Activated CD4-positive, alpha-beta memory T cell treated with anti-CD3 and anti-CD28 coated beads for 36 hours (primary cell): ENCODE measurements around the gene H2BK1. TPM values are rescaled to one million over a fixed set of nuclear protein-coding genes. Genes with fewer than 3 reads are reported as not detected.

Experiments
- CTCF ChIA-PET: fragments of 350-600 bp; sonication (Branson Sonifier 250); formaldehyde crosslinking; loops from one replicate; lab custom pipeline; 2021; ENCODE audit warnings: antibody characterized with exemption, inconsistent platforms; lab: Charles Lee
- POLR2A ChIA-PET: fragments of 350-600 bp; sonication (Branson Sonifier 250); formaldehyde crosslinking; loops from one replicate; lab custom pipeline; 2021; ENCODE audit warnings: antibody characterized with exemption; lab: Charles Lee
- DNase-seq: peaks from one replicate; pipeline ENCODE4 v3.0.0-alpha.2; 2020
- H3K27ac Mint-ChIP-seq: one replicate; pipeline ENCODE4 v1.8.0; 2021; ENCODE audit warnings: mixed read lengths
- H3K27me3 Mint-ChIP-seq: one replicate; pipeline ENCODE4 v1.8.0; 2021; ENCODE audit warnings: mixed read lengths
- H3K36me3 Mint-ChIP-seq: one replicate; pipeline ENCODE4 v1.8.0; 2021; ENCODE audit warnings: mixed read lengths
- H3K4me1 Mint-ChIP-seq: one replicate; pipeline ENCODE4 v1.8.0; 2021; ENCODE audit warnings: low read depth, mixed read lengths
- H3K4me3 Mint-ChIP-seq: one replicate; pipeline ENCODE4 v1.8.0; 2021; ENCODE audit warnings: mild to moderate bottlenecking, mixed read lengths
- H3K9me3 Mint-ChIP-seq: one replicate; pipeline ENCODE4 v1.8.0; 2021; ENCODE audit warnings: mixed read lengths
- intact Hi-C: fragments of 100-400 bp; cut with micrococcal nuclease; formaldehyde crosslinking; loops from one replicate; pipeline ENCODE4 v1.15.1; 2023
- total RNA-seq, 2 experiments: library from RNA; stranded (reverse); gene quantifications; one replicate each; pipeline ENCODE4 v1.2.3, GENCODE V29; 2021

H2BK1 gene
- total RNA-seq, 2 experiments from 2014 or later = not detected

- DNase-seq = no peak
- H3K4me3 Mint-ChIP-seq = peak overlapping the region; percentile 99
- POLR2A ChIA-PET = interaction anchor here (1.0 to 2.3 kb wide), 3 partner anchors 9 to 113 kb away, joined by 3 to 10 read pairs (median 4); partner anchors contain the start of gene NUB1
- H3K36me3 Mint-ChIP-seq = peaks cover 29% of the 10 kb centered on the region
- H3K4me1 Mint-ChIP-seq = peaks cover 51% of the 10 kb centered on the region
- CTCF ChIA-PET = interaction anchor here (1.0 to 7.4 kb wide), 3 partner anchors 15 to 104 kb away, joined by 4 to 62 read pairs (median 10); no protein-coding TSS in a partner anchor
- H3K27ac Mint-ChIP-seq = peak overlapping the region; percentile 54
- H3K9me3 Mint-ChIP-seq = no peaks in the 10 kb centered on the region
- intact Hi-C loops = loop anchor here (5.0 to 10.0 kb wide), 3 partner anchors 111 to 1393 kb away; partner anchors contain the start of genes RHEB and ZNF862
- no peaks in the 10 kb centered on the region for H3K27me3 Mint-ChIP-seq
Observed at GRCh38 chr7:151228024-151228866, 18.0 kb upstream of the H2BK1 start.

- CTCF ChIA-PET = interaction anchor here (0.6 to 7.4 kb wide), 8 partner anchors 16 to 805 kb away, joined by 3 to 62 read pairs (median 4); partner anchors contain the start of genes GBX1 and NUB1
- intact Hi-C loops = loop anchor here (1.0 to 10.0 kb wide), 7 partner anchors 18 to 1392 kb away; partner anchors contain the start of genes FASTK, RHEB and ZNF862
Observed at GRCh38 chr7:151226875-151227782, 16.8 kb upstream of the H2BK1 start, which contains the start of gene ABCF2. Gene ABCF2 (minus strand): TSS chr7:151227205. CDS start chr7:151226458, 747 bp downstream.

GRCh38 chr7:151226560-151226874 lies 16.2 kb upstream of the H2BK1 start:
- Mint-ChIP-seq H3K27ac (peak overlapping the region; percentile 89), H3K36me3 (peaks cover 31% of the 10 kb centered on the region), H3K9me3 (no peaks in the 10 kb centered on the region), H3K4me1 (peaks cover 41% of the 10 kb centered on the region), H3K27me3 (no peaks in the 10 kb centered on the region), H3K4me3 (peak overlapping the region; percentile 99)
- DNase-seq = no peak
- POLR2A ChIA-PET = interaction anchor here (0.7 to 2.3 kb wide), 3 partner anchors 10 to 138 kb away, joined by 3 to 10 read pairs (median 3); no protein-coding TSS in a partner anchor
- CTCF ChIA-PET = interaction anchor here (0.6 to 7.4 kb wide), 6 partner anchors 17 to 115 kb away, joined by 3 to 62 read pairs (median 5); partner anchors contain the start of genes GBX1 and NUB1
- intact Hi-C loops = loop anchor here (2.0 to 10.0 kb wide), 5 partner anchors 18 to 1392 kb away; partner anchors contain the start of genes RHEB and ZNF862

More at GRCh38 chr7:151226875-151227782, 16.8 kb upstream of the H2BK1 start, which contains the start of gene ABCF2:
- POLR2A ChIA-PET = interaction anchor here (0.6 to 2.3 kb wide), 9 partner anchors 10 to 169 kb away, joined by 3 to 10 read pairs (median 3); partner anchors contain the start of genes CDK5, NUB1 and SMARCD3
- Mint-ChIP-seq H3K36me3 (peaks cover 31% of the 10 kb centered on the region), H3K4me3 (peak within 1 kb of the TSS; percentile 99), H3K9me3 (no peaks in the 10 kb centered on the region), H3K27me3 (no peaks in the 10 kb centered on the region), H3K4me1 (peaks cover 47% of the 10 kb centered on the region), H3K27ac (peak within 1 kb of the TSS; percentile 89)
- DNase-seq = peak; percentile 99

- POLR2A ChIA-PET = interaction anchor here (0.7 to 2.3 kb wide), 2 partner anchors 11 to 138 kb away, joined by 3 to 10 read pairs; no protein-coding TSS in a partner anchor
Observed at GRCh38 chr7:151225948-151226510, 15.7 kb upstream of the H2BK1 start.

GRCh38 chr7:151223728-151224127 lies 13.4 kb upstream of the H2BK1 start:
- no peaks in the 10 kb centered on the region for H3K9me3 Mint-ChIP-seq
- CTCF ChIA-PET = interaction anchor here (1.7 to 7.4 kb wide), 2 partner anchors 20 to 100 kb away, joined by 3 to 62 read pairs; no protein-coding TSS in a partner anchor

More at GRCh38 chr7:151225948-151226510, 15.7 kb upstream of the H2BK1 start:
- intact Hi-C loops = loop anchor here (2.0 to 10.0 kb wide), 5 partner anchors 19 to 1391 kb away; partner anchors contain the start of genes RHEB and ZNF862
- no peak for DNase-seq
- no peaks in the 10 kb centered on the region for H3K9me3 Mint-ChIP-seq
- peak overlapping the region; percentile 99 for H3K4me3 Mint-ChIP-seq
- peaks cover 33% of the 10 kb centered on the region for H3K36me3 Mint-ChIP-seq
- CTCF ChIA-PET = interaction anchor here (1.1 to 7.4 kb wide), 6 partner anchors 17 to 102 kb away, joined by 3 to 62 read pairs (median 5); partner anchors contain the start of gene GBX1
- peaks cover 36% of the 10 kb centered on the region for H3K4me1 Mint-ChIP-seq
- no peaks in the 10 kb centered on the region for H3K27me3 Mint-ChIP-seq
- H3K27ac Mint-ChIP-seq = no peak overlapping the region

GRCh38 chr7:151218170-151218569 lies 7.9 kb upstream of the H2BK1 start:
- Mint-ChIP-seq H3K27me3 (no peaks in the 10 kb centered on the region), H3K36me3 (peaks cover 62% of the 10 kb centered on the region), H3K9me3 (no peaks in the 10 kb centered on the region), H3K4me1 (no peaks in the 10 kb centered on the region), H3K4me3 (no peak overlapping the region), H3K27ac (no peak overlapping the region)
- CTCF ChIA-PET = interaction anchor here (0.8 kb wide), 1 partner anchor 25 kb away, joined by 3 read pairs; no protein-coding TSS in a partner anchor
- POLR2A ChIA-PET = no interaction called here
- intact Hi-C loops = no loop called here
- DNase-seq = no peak

More at GRCh38 chr7:151223728-151224127, 13.4 kb upstream of the H2BK1 start:
- Mint-ChIP-seq H3K27me3 (no peaks in the 10 kb centered on the region), H3K36me3 (peaks cover 48% of the 10 kb centered on the region), H3K4me3 (no peak overlapping the region), H3K4me1 (peaks cover 36% of the 10 kb centered on the region), H3K27ac (no peak overlapping the region)
- intact Hi-C loops = loop anchor here (10.0 kb wide), 1 partner anchor 1389 kb away; the partner anchor contains the start of gene ZNF862
- DNase-seq = no peak
- POLR2A ChIA-PET = no interaction called here

- POLR2A ChIA-PET = no interaction called here
- no peaks in the 10 kb centered on the region for H3K27me3 Mint-ChIP-seq
Observed at GRCh38 chr7:151215396-151215795, 5.1 kb upstream of the H2BK1 start.

GRCh38 chr7:151213826-151214225 lies 3.5 kb upstream of the H2BK1 start:
- H3K4me1 Mint-ChIP-seq = no peaks in the 10 kb centered on the region
- intact Hi-C loops = no loop called here
- H3K36me3 Mint-ChIP-seq = peaks cover 44% of the 10 kb centered on the region
- H3K4me3 Mint-ChIP-seq = no peak overlapping the region
- no peak overlapping the region for H3K27ac Mint-ChIP-seq
- POLR2A ChIA-PET = no interaction called here
- DNase-seq = no peak
- CTCF ChIA-PET = interaction anchor here (2.2 kb wide), 1 partner anchor 31 kb away, joined by 8 read pairs; no protein-coding TSS in a partner anchor
- no peaks in the 10 kb centered on the region for H3K9me3 Mint-ChIP-seq
- no peaks in the 10 kb centered on the region for H3K27me3 Mint-ChIP-seq

More at GRCh38 chr7:151215396-151215795, 5.1 kb upstream of the H2BK1 start:
- intact Hi-C loops = no loop called here
- H3K4me3 Mint-ChIP-seq = no peak overlapping the region
- CTCF ChIA-PET = interaction anchor here (1.0 kb wide), 1 partner anchor 46 kb away, joined by 3 read pairs; no protein-coding TSS in a partner anchor
- peaks cover 52% of the 10 kb centered on the region for H3K36me3 Mint-ChIP-seq
- no peaks in the 10 kb centered on the region for H3K9me3 Mint-ChIP-seq
- H3K27ac Mint-ChIP-seq = no peak overlapping the region
- no peak for DNase-seq
- no peaks in the 10 kb centered on the region for H3K4me1 Mint-ChIP-seq

GRCh38 chr7:151212626-151213025 lies 2.3 kb upstream of the H2BK1 start:
- peaks cover 8% of the 10 kb centered on the region for H3K4me1 Mint-ChIP-seq
- CTCF ChIA-PET = interaction anchor here (2.2 kb wide), 1 partner anchor 32 kb away, joined by 8 read pairs; no protein-coding TSS in a partner anchor
- no peak overlapping the region for H3K4me3 Mint-ChIP-seq
- no peak overlapping the region for H3K27ac Mint-ChIP-seq
- peaks cover 32% of the 10 kb centered on the region for H3K36me3 Mint-ChIP-seq
- H3K27me3 Mint-ChIP-seq = no peaks in the 10 kb centered on the region
- intact Hi-C loops = no loop called here
- POLR2A ChIA-PET = no interaction called here
- no peak for DNase-seq
- H3K9me3 Mint-ChIP-seq = no peaks in the 10 kb centered on the region

GRCh38 chr7:151211155-151211772 lies 976 bp upstream of the H2BK1 start:
- CTCF ChIA-PET = interaction anchor here (0.7 kb wide), 1 partner anchor 33 kb away, joined by 3 read pairs; no protein-coding TSS in a partner anchor
- no peaks in the 10 kb centered on the region for H3K9me3 Mint-ChIP-seq

More at GRCh38 chr7:151211155-151211772, 976 bp upstream of the H2BK1 start:
- POLR2A ChIA-PET = interaction anchor here (0.6 to 0.9 kb wide), 2 partner anchors 30 to 66 kb away, joined by 3 read pairs; no protein-coding TSS in a partner anchor
- no peaks in the 10 kb centered on the region for H3K27me3 Mint-ChIP-seq
- DNase-seq = no peak
- no peak overlapping the region for H3K27ac Mint-ChIP-seq
- no peak overlapping the region for H3K4me3 Mint-ChIP-seq
- intact Hi-C loops = no loop called here
- H3K36me3 Mint-ChIP-seq = peaks cover 29% of the 10 kb centered on the region
- H3K4me1 Mint-ChIP-seq = peaks cover 20% of the 10 kb centered on the region
